ENCODE measurements around the gene SYT13.

GRCh38 chr11:45305874-45306623 is 19.9 kb upstream of the SYT13 start:
- TF ChIP-seq CTCF (IDR thresholded peaks at IDR 0.05), result no peak
- TF ChIP-seq POLR2A (IDR thresholded peaks at IDR 0.05), result no peak
